Stimulated activated CD4-positive, alpha-beta T cell treated with anti-CD3 and anti-CD28 coated beads, Interleukin-4, amount 100 ng/mL, for 48 hours (primary cell): Measurements from ENCODE around the gene PRKAR1B.

ENCODE experiments used
- DNase-seq, 2 donors: peaks; one replicate each; pipeline ENCODE4 v3.0.0-alpha.2; 2020; ENCODE audit warnings: low read depth in 2 of 2

PRKAR1B gene

GRCh38 chr7:721619-722248 lies 5.3 kb downstream of the PRKAR1B start:
- DNase-seq, result no peak

GRCh38 chr7:716636-717035 lies 10.4 kb downstream of the PRKAR1B start:
- DNase-seq, result no peak

- no peak for DNase-seq
Observed at GRCh38 chr7:716222-716621, 10.9 kb downstream of the PRKAR1B start.

GRCh38 chr7:714251-714671 lies 12.8 kb downstream of the PRKAR1B start:
- DNase-seq, result no peak

GRCh38 chr7:713488-714230 lies 13.4 kb downstream of the PRKAR1B start:
- DNase-seq, result no peak

- no peak for DNase-seq
Observed at GRCh38 chr7:713139-713457, 14.0 kb downstream of the PRKAR1B start.

- DNase-seq, result no peak
Observed at GRCh38 chr7:712381-713138, 14.5 kb downstream of the PRKAR1B start.

GRCh38 chr7:711922-712380 lies 15.1 kb downstream of the PRKAR1B start:
- no peak for DNase-seq

GRCh38 chr7:711093-711921 lies 15.8 kb downstream of the PRKAR1B start:
- no peak for DNase-seq

GRCh38 chr7:710161-710560 lies 16.9 kb downstream of the PRKAR1B start:
- no peak for DNase-seq

- DNase-seq, result no peak
Observed at GRCh38 chr7:707296-708000, 19.6 kb downstream of the PRKAR1B start.

- no peak for DNase-seq
Observed at GRCh38 chr7:706721-707120, 20.4 kb downstream of the PRKAR1B start.

- no peak for DNase-seq
Observed at GRCh38 chr7:703049-703448, 24.0 kb downstream of the PRKAR1B start.

GRCh38 chr7:701086-701671 lies 25.9 kb downstream of the PRKAR1B start:
- no peak for DNase-seq

- DNase-seq, result no peak
Observed at GRCh38 chr7:699476-700170, 27.5 kb downstream of the PRKAR1B start.

GRCh38 chr7:698515-699475 lies 28.3 kb downstream of the PRKAR1B start:
- DNase-seq, result no peak

GRCh38 chr7:696812-697551 lies 30.1 kb downstream of the PRKAR1B start:
- no peak for DNase-seq

GRCh38 chr7:696426-696811 lies 30.7 kb downstream of the PRKAR1B start:
- no peak for DNase-seq
